GM10266 (cell line): ENCODE measurements around the gene OR5L2.
"Not testable (repeated sequence)": the region's sequence is repeated elsewhere in the genome, so short reads cannot be mapped to it uniquely, and the experiment has no call there.

Experiments
- DNase-seq: peaks from one replicate; pipeline ENCODE4 v3.0.0; 2012; ENCODE audit errors: extremely low spot score
- CTCF ChIP-seq: IDR thresholded peaks from 2 replicates; pipeline ENCODE4 v1.5.1; 2012; ENCODE audit warnings: mild to moderate bottlenecking, low read depth; ENCODE audit not compliant: control insufficient read depth, insufficient read depth; ENCODE audit errors: missing control alignments

OR5L2 gene

GRCh38 chr11:55838452-55838851, 11.4 kb downstream of the OR5L2 start, which contains the start of gene OR5D16:
TSS of gene OR5D16 (plus strand) at chr11:55838752. CDS start at chr11:55838752, 0 bp downstream.
- no peak for TF ChIP-seq CTCF
- DNase-seq = no peak

- TF ChIP-seq CTCF = no peak
- DNase-seq = no peak
Measured at GRCh38 chr11:55847453-55847852, 20.4 kb downstream of the OR5L2 start.

- no peak for DNase-seq
- no peak for TF ChIP-seq CTCF
Measured at GRCh38 chr11:55849037-55849436, 22.0 kb downstream of the OR5L2 start.

- TF ChIP-seq CTCF = no peak
- DNase-seq = no peak
Measured at GRCh38 chr11:55852141-55852540, 25.1 kb downstream of the OR5L2 start.

- no peak for DNase-seq
- TF ChIP-seq CTCF = no peak
Measured at GRCh38 chr11:55854704-55855103, 27.7 kb downstream of the OR5L2 start.

GRCh38 chr11:55867354-55867753, 40.3 kb downstream of the OR5L2 start:
- not testable (repeated sequence) for DNase-seq

GRCh38 chr11:55872731-55873130, 45.7 kb downstream of the OR5L2 start:
- not testable (repeated sequence) for DNase-seq

GRCh38 chr11:55873146-55873545, 46.1 kb downstream of the OR5L2 start:
- not testable (repeated sequence) for DNase-seq
